ENCODE data around the gene GHSR. TPM values are rescaled to one million over a fixed set of nuclear protein-coding genes. Genes with fewer than 3 reads are reported as not detected.

The GHSR gene
- total RNA-seq, 1 experiment from 2014 or later = not detected

DNA sequence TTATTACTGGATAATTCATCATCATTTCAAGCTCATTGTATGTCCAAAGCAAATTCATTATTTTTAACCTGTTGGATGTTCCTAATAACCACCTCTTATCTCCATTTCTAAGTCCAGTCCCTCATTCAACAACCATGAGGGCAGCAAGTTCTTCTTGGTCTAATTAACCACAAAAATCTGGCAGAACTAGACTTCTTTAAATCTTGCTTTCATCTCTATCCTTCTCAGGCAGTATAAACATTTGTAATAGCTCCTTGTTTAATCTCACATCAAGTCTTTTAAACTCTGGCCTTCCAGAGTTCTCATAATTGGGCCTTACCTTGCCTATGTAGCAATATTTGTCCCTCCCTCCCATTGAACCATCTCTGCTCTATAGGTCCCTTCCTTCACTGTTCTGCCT lies 17.0 kb upstream of the GHSR start:
- no TSS peak for BruUV-seq (replicated peaks)
- H3K9me3 ChIP-seq (ENCODE audit: low read depth, low read length, poor library complexity, severe bottlenecking) = no peaks in the 10 kb centered on the region
- H3K4me3 ChIP-seq (ENCODE audit: low read depth, low read length, poor library complexity, severe bottlenecking) = no peak overlapping the region
- H3K4me1 ChIP-seq (ENCODE audit: insufficient read depth, low read length, poor library complexity, severe bottlenecking) = no peaks in the 10 kb centered on the region
- intact Hi-C loops (cut with micrococcal nuclease; ENCODE audit: unreplicated experiment) = no loop called here
- no peaks in the 10 kb centered on the region for H3K27me3 ChIP-seq (replicated peaks; ENCODE audit: insufficient read depth, low read depth, low read length, poor library complexity)
- ChIA-PET CTCF (no interaction called here), POLR2A (ENCODE audit: low non-redundant PET) (no interaction called here)
- H3K27ac ChIP-seq (ENCODE audit: low read depth, low read length, poor library complexity, severe bottlenecking) = no peak overlapping the region
- no peaks in the 10 kb centered on the region for H3K36me3 ChIP-seq (ENCODE audit: insufficient read depth, low read length, poor library complexity, severe bottlenecking)
- no peak for TF ChIP-seq EZH2 (IDR thresholded peaks at IDR 0.05; ENCODE audit: borderline replicate concordance, low read depth, low read length, poor library complexity, severe bottlenecking)
- TF ChIP-seq, protein P1, sequence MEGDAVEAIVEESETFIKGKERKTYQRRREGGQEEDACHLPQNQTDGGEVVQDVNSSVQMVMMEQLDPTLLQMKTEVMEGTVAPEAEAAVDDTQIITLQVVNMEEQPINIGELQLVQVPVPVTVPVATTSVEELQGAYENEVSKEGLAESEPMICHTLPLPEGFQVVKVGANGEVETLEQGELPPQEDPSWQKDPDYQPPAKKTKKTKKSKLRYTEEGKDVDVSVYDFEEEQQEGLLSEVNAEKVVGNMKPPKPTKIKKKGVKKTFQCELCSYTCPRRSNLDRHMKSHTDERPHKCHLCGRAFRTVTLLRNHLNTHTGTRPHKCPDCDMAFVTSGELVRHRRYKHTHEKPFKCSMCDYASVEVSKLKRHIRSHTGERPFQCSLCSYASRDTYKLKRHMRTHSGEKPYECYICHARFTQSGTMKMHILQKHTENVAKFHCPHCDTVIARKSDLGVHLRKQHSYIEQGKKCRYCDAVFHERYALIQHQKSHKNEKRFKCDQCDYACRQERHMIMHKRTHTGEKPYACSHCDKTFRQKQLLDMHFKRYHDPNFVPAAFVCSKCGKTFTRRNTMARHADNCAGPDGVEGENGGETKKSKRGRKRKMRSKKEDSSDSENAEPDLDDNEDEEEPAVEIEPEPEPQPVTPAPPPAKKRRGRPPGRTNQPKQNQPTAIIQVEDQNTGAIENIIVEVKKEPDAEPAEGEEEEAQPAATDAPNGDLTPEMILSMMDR (conservative IDR thresholded peaks at IDR 0.05; ENCODE audit: low read depth, low read length) = no peak
- no peak for DNase-seq (ENCODE audit: low spot score)

DNA sequence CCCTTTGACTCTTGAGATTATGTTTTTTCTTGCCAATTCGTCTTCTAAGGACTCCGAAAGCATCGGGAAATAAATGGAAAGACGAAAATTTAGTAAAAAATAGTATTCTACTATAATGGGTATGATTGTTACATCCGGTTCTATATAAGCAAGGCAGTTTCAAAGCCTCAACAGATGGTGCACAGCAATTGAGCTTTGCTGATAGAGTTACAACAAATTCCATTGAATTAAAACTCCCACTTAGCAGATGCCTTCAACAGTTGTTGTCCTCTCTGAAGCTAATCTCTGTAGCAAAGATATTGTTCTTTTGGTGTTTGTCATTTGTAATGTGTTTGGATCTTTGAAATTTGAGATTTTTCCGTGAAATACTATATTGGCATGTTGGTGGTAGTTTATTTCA lies 16.1 kb upstream of the GHSR start:
- TF ChIP-seq, protein P1 (conservative IDR thresholded peaks at IDR 0.05; ENCODE audit: low read depth, low read length) = no peak
- no peak for TF ChIP-seq EZH2 (IDR thresholded peaks at IDR 0.05; ENCODE audit: borderline replicate concordance, low read depth, low read length, poor library complexity, severe bottlenecking)
- Histone ChIP-seq H3K27me3 (replicated peaks; ENCODE audit: insufficient read depth, low read depth, low read length, poor library complexity) (no peaks in the 10 kb centered on the region), H3K9me3 (ENCODE audit: low read depth, low read length, poor library complexity, severe bottlenecking) (no peaks in the 10 kb centered on the region), H3K4me3 (ENCODE audit: low read depth, low read length, poor library complexity, severe bottlenecking) (no peak overlapping the region), H3K36me3 (ENCODE audit: insufficient read depth, low read length, poor library complexity, severe bottlenecking) (no peaks in the 10 kb centered on the region), H3K4me1 (ENCODE audit: insufficient read depth, low read length, poor library complexity, severe bottlenecking) (no peaks in the 10 kb centered on the region), H3K27ac (ENCODE audit: low read depth, low read length, poor library complexity, severe bottlenecking) (no peak overlapping the region)
- no peak for DNase-seq (ENCODE audit: low spot score)
- ChIA-PET CTCF (interaction anchor here (0.5 kb wide), 1 partner anchor 469 kb away, joined by 3 read pairs; no protein-coding TSS in a partner anchor), POLR2A (ENCODE audit: low non-redundant PET) (no interaction called here)
- no TSS peak for BruUV-seq (replicated peaks)
- intact Hi-C loops (cut with micrococcal nuclease; ENCODE audit: unreplicated experiment) = no loop called here

DNA sequence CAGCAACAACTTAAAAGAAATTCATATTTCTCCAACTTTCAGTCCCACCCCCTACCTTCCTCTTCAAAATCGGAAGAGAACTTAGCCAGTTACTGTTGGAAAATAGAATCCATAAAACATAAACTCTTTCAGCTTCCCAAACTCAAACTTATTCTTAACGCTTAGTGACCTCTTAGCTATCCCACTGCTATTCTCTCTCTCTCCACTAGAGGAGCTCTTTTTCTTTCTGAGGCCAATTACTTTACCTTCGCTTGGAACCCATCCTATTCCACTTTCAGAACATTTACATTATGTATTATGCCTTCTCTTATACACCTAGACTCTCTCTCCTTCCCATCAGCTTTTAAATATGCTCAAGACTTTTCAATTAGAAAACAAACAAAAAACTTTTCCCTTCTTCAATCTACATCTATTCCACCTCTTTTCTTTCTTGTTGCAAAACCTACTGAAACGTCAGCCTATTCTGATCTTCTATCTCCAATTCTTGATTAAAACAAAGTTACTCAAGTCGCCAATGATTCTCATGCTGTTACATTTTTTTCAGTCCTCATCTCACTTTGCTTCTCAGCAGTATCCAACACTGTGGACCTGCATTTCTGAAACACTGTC lies 13.4 kb upstream of the GHSR start:
- TF ChIP-seq, protein P1 (conservative IDR thresholded peaks at IDR 0.05; ENCODE audit: low read depth, low read length) = peak; percentile 89
- TF ChIP-seq EZH2 (IDR thresholded peaks at IDR 0.05; ENCODE audit: borderline replicate concordance, low read depth, low read length, poor library complexity, severe bottlenecking) = no peak
- Histone ChIP-seq H3K36me3 (ENCODE audit: insufficient read depth, low read length, poor library complexity, severe bottlenecking) (no peaks in the 10 kb centered on the region), H3K27ac (ENCODE audit: low read depth, low read length, poor library complexity, severe bottlenecking) (no peak overlapping the region), H3K9me3 (ENCODE audit: low read depth, low read length, poor library complexity, severe bottlenecking) (no peaks in the 10 kb centered on the region), H3K4me1 (ENCODE audit: insufficient read depth, low read length, poor library complexity, severe bottlenecking) (no peaks in the 10 kb centered on the region), H3K4me3 (ENCODE audit: low read depth, low read length, poor library complexity, severe bottlenecking) (no peak overlapping the region), H3K27me3 (replicated peaks; ENCODE audit: insufficient read depth, low read depth, low read length, poor library complexity) (no peaks in the 10 kb centered on the region)
- ChIA-PET POLR2A (ENCODE audit: low non-redundant PET) (no interaction called here), CTCF (interaction anchor here (0.6 to 1.1 kb wide), 8 partner anchors 10 to 242 kb away, joined by 3 to 9 read pairs (median 3); no protein-coding TSS in a partner anchor)
- peak; percentile 48 for DNase-seq (ENCODE audit: low spot score)
- BruUV-seq (replicated peaks) = no TSS peak
- intact Hi-C loops (cut with micrococcal nuclease; ENCODE audit: unreplicated experiment) = no loop called here

Measured in A673 (cell line).